H1 (cell line): ENCODE data around the gene YARS1. TPM values are rescaled to one million over a fixed set of nuclear protein-coding genes. Genes with fewer than 3 reads are reported as not detected.

ENCODE experiments used
- CTCF ChIA-PET: fragments of 300-600 bp; sonication (Branson Sonifier 250); formaldehyde crosslinking; loops from one replicate; lab custom pipeline; 2021; ENCODE audit not compliant: partially characterized antibody; lab: Charles Lee
- POLR2A ChIA-PET: fragments of 300-600 bp; sonication (Branson Sonifier 250); formaldehyde crosslinking; loops from one replicate; lab custom pipeline; 2021; ENCODE audit warnings: inconsistent platforms; ENCODE audit not compliant: partially characterized antibody; lab: Charles Lee
- DNase-seq, 2 experiments: peaks; one replicate each; pipeline versions ENCODE4 v3.0.0 to v3.0.0-alpha.2; 2010 to 2022; ENCODE audit warnings: low spot score in 2 of 2, low read depth in 1 of 2, mixed read lengths in 1 of 2
- FAIRE-seq: peaks from 2 replicates; lab custom pipeline; 2011; peaks lifted over from hg19 to GRCh38; lab: Jason Lieb, UNC
- H2AFZ ChIP-seq: 2 replicates; pipeline ENCODE4 v1.8.1; 2012; ENCODE audit warnings: low read length, inconsistent platforms
- H2AK5ac ChIP-seq: 2 replicates; pipeline ENCODE4 v1.6.1; 2013; ENCODE audit warnings: low read depth, low read length
- H2BK120ac ChIP-seq: replicated peaks from 2 replicates; pipeline ENCODE3; 2013; ENCODE audit warnings: low read depth, low read length, inconsistent platforms
- H2BK12ac ChIP-seq: 2 replicates; pipeline ENCODE4 v1.6.1; 2013; ENCODE audit warnings: low read depth, low read length
- H2BK15ac ChIP-seq: 2 replicates; pipeline ENCODE4 v1.6.1; 2013; ENCODE audit warnings: low read length
- H2BK20ac ChIP-seq: 2 replicates; pipeline ENCODE4 v1.6.1; 2013; ENCODE audit warnings: low read length
- H2BK5ac ChIP-seq: 2 replicates; pipeline ENCODE4 v1.6.1; 2013; ENCODE audit warnings: low read depth, low read length
- H3K14ac ChIP-seq: 2 replicates; pipeline ENCODE4 v1.6.1; 2013; ENCODE audit warnings: inconsistent platforms; ENCODE audit not compliant: insufficient read length
- H3K18ac ChIP-seq: 2 replicates; pipeline ENCODE4 v1.6.1; 2013; ENCODE audit warnings: low read length; ENCODE audit errors: extremely low read depth
- H3K23ac ChIP-seq: 2 replicates; pipeline ENCODE4 v1.6.1; 2013; ENCODE audit warnings: inconsistent platforms; ENCODE audit not compliant: insufficient read length
- H3K23me2 ChIP-seq: 2 replicates; pipeline ENCODE4 v1.6.1; 2013; ENCODE audit warnings: low read depth, low read length
- H3K27ac ChIP-seq: 2 replicates; pipeline ENCODE4 v1.6.1; 2011; ENCODE audit warnings: low read depth, low read length, inconsistent platforms
- H3K27me3 ChIP-seq, 4 experiments: replicated peaks in 1 of 4; 1 replicate in 1 of 4; 2 replicates in 3 of 4; pipeline versions ENCODE4 v1.6.1 to v1.8.1; 2011 to 2013; ENCODE audit warnings: low read length in 3 of 4, mild to moderate bottlenecking in 3 of 4, inconsistent platforms in 2 of 4, mixed read lengths in 2 of 4, moderate library complexity in 1 of 4; ENCODE audit not compliant: control insufficient read depth in 3 of 4, insufficient read depth in 3 of 4; ENCODE audit errors: extremely low read depth in 1 of 4
- H3K36me3 ChIP-seq, 4 experiments: 2 replicates each; pipeline versions ENCODE4 v1.6.1 to v1.8.1; 2011 to 2013; ENCODE audit warnings: mild to moderate bottlenecking in 4 of 4, low read length in 3 of 4, moderate library complexity in 2 of 4, control low read depth in 1 of 4, inconsistent platforms in 1 of 4; ENCODE audit not compliant: insufficient read depth in 4 of 4, control insufficient read depth in 2 of 4
- H3K4ac ChIP-seq: replicated peaks from 2 replicates; pipeline ENCODE3; 2013; ENCODE audit warnings: low read length, low read depth, mixed read lengths, inconsistent platforms; ENCODE audit not compliant: insufficient read length
- H3K4me1 ChIP-seq, 4 experiments: replicated peaks in 1 of 4; 1 replicate in 1 of 4; 2 replicates in 3 of 4; pipeline versions ENCODE4 v1.6.1 to v1.8.1; 2011 to 2013; ENCODE audit warnings: low read length in 3 of 4, inconsistent platforms in 2 of 4, mixed read lengths in 1 of 4; ENCODE audit not compliant: insufficient read depth in 4 of 4, control insufficient read depth in 3 of 4
- H3K4me2 ChIP-seq, 2 experiments: 2 replicates each; pipeline versions ENCODE4 v1.6.1 to v1.8.1; 2011 to 2013; ENCODE audit warnings: low read depth in 2 of 2, low read length in 2 of 2, control low read depth in 1 of 2, inconsistent platforms in 1 of 2, mild to moderate bottlenecking in 1 of 2; ENCODE audit not compliant: insufficient read depth in 1 of 2
- H3K4me3 ChIP-seq, 4 experiments: fragments of 200-600, 300-600 bp in 1 of 4; sonication (generic), shearing (Covaris generic), sonication (Bioruptor Twin) in 1 of 4; 2 replicates each; pipeline versions ENCODE4 v1.5.1 to v1.8.1; 2011 to 2016; ENCODE audit warnings: low read length in 4 of 4, low read depth in 3 of 4, control low read depth in 2 of 4, inconsistent platforms in 2 of 4, mild to moderate bottlenecking in 2 of 4, mixed read lengths in 1 of 4, moderate library complexity in 1 of 4; ENCODE audit not compliant: insufficient read depth in 2 of 4; ENCODE audit errors: extremely low read depth in 1 of 4
- H3K56ac ChIP-seq: replicated peaks from 2 replicates; pipeline ENCODE3; 2013; ENCODE audit warnings: low read depth, mild to moderate bottlenecking, mixed read lengths, low read length, inconsistent platforms; ENCODE audit not compliant: insufficient read length
- H3K79me1 ChIP-seq: 2 replicates; pipeline ENCODE4 v1.6.1; 2013; ENCODE audit warnings: low read depth, low read length, control low read depth
- H3K79me2 ChIP-seq, 2 experiments: 2 replicates each; pipeline versions ENCODE4 v1.6.1 to v1.8.1; 2012 to 2013; ENCODE audit warnings: low read length in 2 of 2, mild to moderate bottlenecking in 2 of 2, inconsistent platforms in 1 of 2; ENCODE audit not compliant: insufficient read depth in 2 of 2, control insufficient read depth in 1 of 2
- H3K9ac ChIP-seq, 4 experiments: replicated peaks in 1 of 4; 1 replicate in 1 of 4; 2 replicates in 3 of 4; pipeline versions ENCODE4 v1.6.1 to v1.8.1; 2011 to 2013; ENCODE audit warnings: low read depth in 3 of 4, low read length in 3 of 4, control low read depth in 2 of 4, mild to moderate bottlenecking in 2 of 4, moderate library complexity in 2 of 4, inconsistent platforms in 1 of 4; ENCODE audit errors: extremely low read depth in 1 of 4
- H3K9me3 ChIP-seq, 2 experiments: 2 replicates each; pipeline versions ENCODE4 v1.6.1 to v1.8.1; 2012 to 2013; ENCODE audit warnings: mild to moderate bottlenecking in 2 of 2, moderate library complexity in 2 of 2, control low read depth in 1 of 2, inconsistent platforms in 1 of 2, low read depth in 1 of 2, low read length in 1 of 2, mixed read lengths in 1 of 2; ENCODE audit not compliant: insufficient read depth in 2 of 2
- H4K20me1 ChIP-seq, 2 experiments: replicated peaks in 1 of 2; 2 replicates each; pipeline versions ENCODE3 to v1.8.1; 2011 to 2013; ENCODE audit warnings: inconsistent platforms in 2 of 2, low read length in 2 of 2, mild to moderate bottlenecking in 1 of 2; ENCODE audit not compliant: insufficient read depth in 2 of 2, control insufficient read depth in 1 of 2
- H4K5ac ChIP-seq: 2 replicates; pipeline ENCODE4 v1.6.1; 2013; ENCODE audit warnings: low read length, low read depth, mixed read lengths, inconsistent platforms; ENCODE audit not compliant: insufficient read length
- H4K8ac ChIP-seq: 2 replicates; pipeline ENCODE4 v1.8.0; 2013; ENCODE audit warnings: mild to moderate bottlenecking, moderate library complexity, low read length, inconsistent platforms; ENCODE audit not compliant: insufficient read depth; ENCODE audit errors: extremely low read depth
- H4K91ac ChIP-seq: replicated peaks from 2 replicates; pipeline ENCODE3; 2013; ENCODE audit warnings: low read length, mixed read lengths, inconsistent platforms; ENCODE audit not compliant: insufficient read length
- BCL11A ChIP-seq, 2 experiments: IDR thresholded peaks; one replicate each; pipeline ENCODE4 v1.6.1; 2011; ENCODE audit warnings: low read depth in 2 of 2, low read length in 2 of 2, mild to moderate bottlenecking in 2 of 2
- CTBP2 ChIP-seq: IDR thresholded peaks from 2 replicates; pipeline ENCODE4 v1.7.0; 2011; ENCODE audit warnings: borderline replicate concordance, mild to moderate bottlenecking, moderate library complexity, mixed read lengths, low read length; ENCODE audit not compliant: insufficient read depth, insufficient read length
- JUND ChIP-seq: IDR thresholded peaks from 2 replicates; pipeline ENCODE4 v1.6.1; 2011; ENCODE audit warnings: mild to moderate bottlenecking, improper control_type of control experiment, low read length
- KDM4A ChIP-seq: IDR thresholded peaks from one replicate; pipeline ENCODE4 v1.7.1; 2012; ENCODE audit warnings: low read depth, mild to moderate bottlenecking, moderate library complexity, low read length, inconsistent platforms; ENCODE audit not compliant: severe bottlenecking
- SAP30 ChIP-seq: fragments of 300-600 bp; sonication (generic); IDR thresholded peaks from 2 replicates; pipeline ENCODE4 v1.7.1; 2012; ENCODE audit warnings: low read length, moderate library complexity, mild to moderate bottlenecking, inconsistent platforms; ENCODE audit not compliant: insufficient read depth, insufficient replicate concordance
- SUZ12 ChIP-seq: fragments of 200-600 bp; sonication (generic); IDR thresholded peaks from 2 replicates; pipeline ENCODE4 v1.6.1; 2012; ENCODE audit warnings: mild to moderate bottlenecking, inconsistent platforms, low read length, moderate library complexity, mixed read lengths
- WGBS, 2 experiments: shearing (Covaris generic) in 1 of 2; methylation state at CpG; one replicate each; pipeline versions ENCODE4 v1.1.6 to v1.1.7; 2013 to 2015; ENCODE audit warnings: low lambda C conversion rate in 2 of 2, mixed read lengths in 2 of 2, inconsistent platforms in 1 of 2, low coverage in 1 of 2, missing lambda C conversion rate in 1 of 2; ENCODE audit not compliant: insufficient replicate concordance in 2 of 2, insufficient coverage in 1 of 2, insufficient read length in 1 of 2; ENCODE audit errors: extremely low coverage in 1 of 2, missing lambda C conversion rate in 1 of 2; 5-methylcytosine and 5-hydroxymethylcytosine counted together
- polyA plus RNA-seq, 7 experiments: library from polyadenylated mRNA; depleted of rRNA in 3 of 7; stranded (reverse) in 5 of 7; unstranded in 2 of 7; fragments of >200 nt in 5 of 7; fragments of 200-250 nt in 2 of 7; gene quantifications; 1 replicate in 5 of 7; 2 replicates in 1 of 7; 4 replicates in 1 of 7; pipeline versions ENCODE4 v1.2.1 to v1.2.3, GENCODE V29; 2011 to 2013; ENCODE audit warnings: missing spikeins in 2 of 7, mixed read lengths in 2 of 7
- total RNA-seq: library from RNA; stranded (reverse); fragmentation: NEBNext Ultra II Directional; extraction: Animal tissue kit (Norgen Biotek cat#: 25700); gene quantifications from 2 replicates; pipeline ENCODE4 v1.2.1, GENCODE V29; 2021
- TF ChIP-seq, protein P1 (sequence below), 3 experiments: IDR thresholded peaks; 1 replicate in 2 of 3; 2 replicates in 1 of 3; pipeline versions ENCODE4 v1.5.1 to v1.6.1; 2011; ENCODE audit warnings: low read length in 3 of 3, mild to moderate bottlenecking in 3 of 3, inconsistent platforms in 2 of 3, low read depth in 1 of 3, moderate library complexity in 1 of 3; ENCODE audit not compliant: insufficient read depth in 1 of 3; ENCODE audit errors: control extremely low read depth in 1 of 3

Gene YARS1
- total and polyA plus RNA-seq, 2 of the 8 experiments (the other 6 are each of a cell fraction or from before 2014, with no cell fraction given): 47.1 to 226 TPM

DNA sequence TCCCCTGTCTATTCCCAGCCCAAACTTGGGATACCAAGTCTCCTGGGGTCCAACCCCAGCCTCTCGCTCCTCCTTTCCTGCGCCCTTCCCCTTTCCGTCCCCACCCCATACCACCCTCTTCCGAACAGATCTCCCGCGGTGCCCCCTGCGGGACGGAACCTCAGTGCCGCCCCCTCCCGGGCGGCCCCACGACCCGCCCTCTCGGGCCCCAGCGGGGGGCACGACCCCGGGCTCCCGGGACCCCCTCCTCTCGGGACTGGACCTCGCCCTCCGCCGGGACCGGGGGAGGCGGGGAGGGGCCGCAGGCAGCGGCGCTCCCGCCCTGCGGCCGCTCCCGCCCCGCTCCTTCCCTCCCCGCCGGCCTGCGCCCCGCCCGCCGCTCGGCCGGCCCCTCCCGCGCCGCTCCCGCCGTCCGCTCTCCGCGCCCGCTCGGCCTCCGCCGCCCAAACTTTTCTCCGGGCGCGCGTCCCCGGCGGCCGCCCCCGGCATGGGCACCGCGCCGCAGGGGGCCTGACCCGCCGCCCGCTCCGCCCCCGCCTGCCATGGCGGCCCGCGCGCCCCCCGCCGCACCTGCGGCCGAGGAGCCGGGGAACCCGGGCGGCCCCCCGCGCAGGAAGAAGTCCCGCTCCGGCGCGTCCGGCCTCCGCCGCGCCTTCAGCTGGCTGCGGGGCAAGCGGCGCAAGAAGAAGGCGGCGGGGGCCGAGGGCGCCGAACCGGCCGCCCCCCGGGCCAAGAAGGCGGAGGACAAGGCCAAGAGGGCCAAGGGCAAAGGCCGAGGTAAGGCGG lies 75.6 kb downstream of the YARS1 start:
- H3K23ac ChIP-seq: no peak overlapping the region
- no peak overlapping the region for H2AFZ ChIP-seq
- peak overlapping the region; percentile 93; the same call in 1 of the 2 replicates for H4K8ac ChIP-seq
- peak overlapping the region; percentile 80; the same call in 1 of the 2 replicates for H2AK5ac ChIP-seq
- no peaks in the 10 kb centered on the region for H4K20me1 ChIP-seq
- no peaks in the 10 kb centered on the region for H3K9me3 ChIP-seq
- peak overlapping the region; percentile 56 to 94 (median 66) for H3K4me3 ChIP-seq
- WGBS, 2 experiments: 0% methylated on average over 3 of the region's 103 CpGs; no CpG with 5 or more reads in 1 of the 2 experiments
- H3K4me2 ChIP-seq: peak overlapping the region; percentile 74 to 93
- ChIA-PET POLR2A (interaction anchor here (0.8 to 7.0 kb wide), 11 partner anchors 8 to 75 kb away, joined by 3 to 87 read pairs (median 5); partner anchors contain the start of genes S100PBP and YARS1), CTCF (interaction anchor here (0.9 to 2.2 kb wide), 10 partner anchors 10 to 32 kb away, joined by 3 to 15 read pairs (median 6); no protein-coding TSS in a partner anchor)
- no peak overlapping the region for H2BK12ac ChIP-seq
- peaks cover 5% of the 10 kb centered on the region; the same call in 1 of the 2 replicates for H3K79me1 ChIP-seq
- peak overlapping the region in 3 of 4 experiments; percentile 46 to 75 (median 70); a peak in 5 of 7 replicates for H3K9ac ChIP-seq
- H3K4me1 ChIP-seq: peaks cover 9 to 32% (median 28%) of the 10 kb centered on the region in 4 experiments
- no peak for FAIRE-seq
- no peak overlapping the region for H3K27ac ChIP-seq
- H3K14ac ChIP-seq: no peak overlapping the region
- peaks cover 0 to 12% (median 4%) of the 10 kb centered on the region in 4 experiments; a peak in 4 of 7 replicates for H3K27me3 ChIP-seq
- DNase-seq: peak in 1 of 2 experiments; percentile 71
- H3K56ac ChIP-seq: peak overlapping the region; percentile 1
- no peaks in the 10 kb centered on the region; the same call in 1 of the 2 replicates for H3K23me2 ChIP-seq
- H3K18ac ChIP-seq: peak overlapping the region; percentile 98
- no peaks in the 10 kb centered on the region for H3K79me2 ChIP-seq
- H3K4ac ChIP-seq: peak overlapping the region; percentile 32
- H2BK120ac ChIP-seq: no peak overlapping the region
- peak overlapping the region; percentile 32 for H4K5ac ChIP-seq
- H3K36me3 ChIP-seq: no peaks in the 10 kb centered on the region
- H4K91ac ChIP-seq: no peak overlapping the region
- H2BK15ac ChIP-seq: no peak overlapping the region; the same call in 1 of the 2 replicates
- peak overlapping the region; percentile 41; the same call in 1 of the 2 replicates for H2BK5ac ChIP-seq
- no peak overlapping the region for H2BK20ac ChIP-seq
- TF ChIP-seq, protein P1, sequence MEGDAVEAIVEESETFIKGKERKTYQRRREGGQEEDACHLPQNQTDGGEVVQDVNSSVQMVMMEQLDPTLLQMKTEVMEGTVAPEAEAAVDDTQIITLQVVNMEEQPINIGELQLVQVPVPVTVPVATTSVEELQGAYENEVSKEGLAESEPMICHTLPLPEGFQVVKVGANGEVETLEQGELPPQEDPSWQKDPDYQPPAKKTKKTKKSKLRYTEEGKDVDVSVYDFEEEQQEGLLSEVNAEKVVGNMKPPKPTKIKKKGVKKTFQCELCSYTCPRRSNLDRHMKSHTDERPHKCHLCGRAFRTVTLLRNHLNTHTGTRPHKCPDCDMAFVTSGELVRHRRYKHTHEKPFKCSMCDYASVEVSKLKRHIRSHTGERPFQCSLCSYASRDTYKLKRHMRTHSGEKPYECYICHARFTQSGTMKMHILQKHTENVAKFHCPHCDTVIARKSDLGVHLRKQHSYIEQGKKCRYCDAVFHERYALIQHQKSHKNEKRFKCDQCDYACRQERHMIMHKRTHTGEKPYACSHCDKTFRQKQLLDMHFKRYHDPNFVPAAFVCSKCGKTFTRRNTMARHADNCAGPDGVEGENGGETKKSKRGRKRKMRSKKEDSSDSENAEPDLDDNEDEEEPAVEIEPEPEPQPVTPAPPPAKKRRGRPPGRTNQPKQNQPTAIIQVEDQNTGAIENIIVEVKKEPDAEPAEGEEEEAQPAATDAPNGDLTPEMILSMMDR (IDR thresholded peaks at IDR 0.05; ENCODE audit: control extremely low read depth in 1 of 3, insufficient read depth in 1 of 3, low read depth in 1 of 3, low read length in 3 of 3): peak; percentile 16 to 38 (median 20)
- TF ChIP-seq SUZ12 (no peak), KDM4A (peak; percentile 42), JUND (no peak), CTBP2 (peak; percentile 22), BCL11A (IDR thresholded peaks at IDR 0.05; ENCODE audit: low read depth in 2 of 2, low read length in 2 of 2) (no peak), SAP30 (no peak)
